GM12873 (cell line): ENCODE measurements around the gene UNC5C.

Experiments used
- CTCF ChIP-seq: IDR thresholded peaks from 2 replicates; pipeline ENCODE4 v1.5.1; 2012; ENCODE audit warnings: low read depth, mild to moderate bottlenecking, moderate library complexity, low read length, control low read depth; ENCODE audit not compliant: insufficient read depth; ENCODE audit errors: missing control alignments

The UNC5C gene

GRCh38 chr4:95243892-95244291 lies 304.9 kb downstream of the UNC5C start:
- no peak for TF ChIP-seq CTCF

DNA sequence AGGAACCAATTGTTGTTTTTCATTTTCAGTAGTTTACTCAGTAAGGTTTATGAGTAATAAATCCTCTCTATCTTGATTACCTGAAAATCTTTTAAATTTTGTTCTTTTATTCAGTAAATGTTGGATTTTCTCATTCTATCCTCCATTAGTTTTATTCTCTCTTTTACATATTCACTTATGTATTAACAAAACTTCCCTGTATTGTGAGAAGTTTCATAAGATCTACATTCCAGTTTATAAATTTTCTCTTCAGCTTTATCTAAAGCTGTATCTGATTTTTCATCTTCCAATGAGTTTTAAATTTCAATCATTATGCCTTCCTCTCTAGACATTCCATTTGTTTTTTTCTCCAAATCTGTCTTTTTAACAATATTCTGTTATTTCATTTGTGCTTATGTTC lies 310.2 kb downstream of the UNC5C start:
- TF ChIP-seq CTCF = no peak

DNA sequence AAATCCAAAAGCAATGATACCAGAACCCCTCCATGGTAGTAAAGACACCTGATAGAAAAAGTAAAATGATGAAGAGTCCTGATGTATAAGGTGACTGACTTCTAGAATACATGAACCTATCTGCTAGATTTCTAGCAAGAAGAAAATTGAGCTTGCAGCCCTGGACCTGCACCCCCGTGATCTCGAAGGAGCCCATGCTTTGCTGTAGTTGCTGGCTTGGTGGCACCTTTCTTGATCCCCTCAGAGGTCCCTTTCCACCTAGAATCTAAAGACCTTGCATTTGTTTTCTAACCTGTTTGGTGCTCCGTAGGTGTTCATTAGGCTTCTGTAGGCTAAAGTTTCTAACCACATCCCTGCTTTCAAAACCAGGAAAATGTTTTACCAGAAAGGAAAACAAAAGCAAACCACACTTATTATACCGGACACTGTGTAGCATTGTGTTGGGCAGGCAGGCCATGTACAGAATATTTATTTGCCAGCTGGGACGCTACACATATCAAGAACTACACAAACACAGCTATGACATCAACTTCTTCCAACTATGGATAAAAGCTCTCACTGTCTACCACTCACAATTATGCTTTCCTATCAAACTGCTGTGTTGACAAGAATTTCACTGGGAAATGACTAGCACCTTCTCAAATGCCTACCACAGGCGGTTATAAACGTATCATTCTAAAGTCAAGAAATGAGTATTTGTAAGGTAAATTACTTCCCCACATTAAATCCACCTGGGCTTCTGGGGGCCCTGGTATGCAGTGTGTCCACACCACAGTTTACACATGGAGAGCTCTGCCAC lies 316.2 kb downstream of the UNC5C start:
- no peak for TF ChIP-seq CTCF

GRCh38 chr4:95231681-95232080 lies 317.1 kb downstream of the UNC5C start:
- no peak for TF ChIP-seq CTCF

- TF ChIP-seq CTCF = no peak
Observed at GRCh38 chr4:95225849-95226248, 322.9 kb downstream of the UNC5C start.

DNA sequence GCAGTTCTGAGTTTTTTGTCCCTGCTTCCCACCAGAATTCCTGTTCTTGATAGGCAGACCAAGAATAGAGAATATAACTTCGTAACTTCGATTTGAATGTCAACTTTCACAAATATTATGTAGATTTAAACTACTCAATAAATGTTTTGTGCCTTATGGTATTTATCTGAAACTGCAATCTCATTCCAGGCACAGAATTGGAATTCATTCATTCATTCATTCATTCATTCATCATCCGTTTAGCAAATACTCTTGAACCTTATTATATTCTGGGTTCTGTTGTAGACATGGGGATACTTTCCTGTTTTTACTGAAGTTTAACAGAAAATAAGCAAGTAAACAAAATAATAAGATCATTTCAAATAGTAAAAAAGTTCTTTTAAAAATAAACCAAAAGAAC lies 324.4 kb downstream of the UNC5C start:
- TF ChIP-seq CTCF = no peak

- TF ChIP-seq CTCF = no peak
Observed at GRCh38 chr4:95220205-95221175, 328.3 kb downstream of the UNC5C start.
